GM18870 (cell line): ENCODE data around the gene RUNX1.

ENCODE experiments used
- ATAC-seq: cut with Tn5 transposase; IDR thresholded peaks from one replicate; pipeline ENCODE4 v1.9.1; 2021; ENCODE audit warnings: moderate library complexity; ENCODE audit not compliant: unreplicated experiment

The RUNX1 gene

DNA sequence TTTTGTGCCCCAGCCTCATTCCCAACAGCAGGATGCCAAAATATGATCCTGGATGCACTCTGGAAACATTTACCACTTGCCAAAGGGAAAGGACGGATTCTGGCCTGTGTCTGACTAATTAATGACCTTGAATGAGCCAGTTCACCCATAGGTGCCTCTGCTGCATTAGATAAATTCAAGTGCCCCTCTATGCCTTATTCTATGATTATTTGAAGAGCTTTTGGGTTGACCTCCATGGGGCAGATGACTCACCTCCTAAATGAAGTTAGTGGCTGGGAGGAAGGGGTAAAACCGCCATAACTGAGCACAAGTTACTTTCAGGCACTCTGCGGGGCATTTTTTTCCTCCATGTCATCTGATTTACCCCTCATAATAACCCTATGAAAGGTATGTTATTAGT lies 282.2 kb downstream of the RUNX1 start:
- no peak for ATAC-seq

DNA sequence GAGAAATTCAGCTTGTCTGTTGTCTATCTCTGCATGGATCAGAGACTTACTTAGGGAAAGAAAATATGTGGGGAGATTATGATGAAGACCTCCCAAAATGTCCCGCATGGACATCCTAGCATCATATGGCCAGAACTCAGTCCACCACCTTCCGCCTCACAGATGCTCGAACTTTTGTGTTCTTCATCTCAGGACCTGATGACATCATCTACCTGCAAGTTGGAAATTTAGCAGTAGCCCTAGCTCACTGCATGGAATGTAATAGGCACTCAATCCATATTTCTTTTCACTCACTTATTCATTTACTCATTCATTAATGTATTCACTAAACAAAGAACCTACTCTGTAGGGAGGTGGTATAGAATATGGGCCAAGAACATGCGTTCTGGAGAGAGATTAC lies 283.5 kb downstream of the RUNX1 start:
- ATAC-seq: no peak

DNA sequence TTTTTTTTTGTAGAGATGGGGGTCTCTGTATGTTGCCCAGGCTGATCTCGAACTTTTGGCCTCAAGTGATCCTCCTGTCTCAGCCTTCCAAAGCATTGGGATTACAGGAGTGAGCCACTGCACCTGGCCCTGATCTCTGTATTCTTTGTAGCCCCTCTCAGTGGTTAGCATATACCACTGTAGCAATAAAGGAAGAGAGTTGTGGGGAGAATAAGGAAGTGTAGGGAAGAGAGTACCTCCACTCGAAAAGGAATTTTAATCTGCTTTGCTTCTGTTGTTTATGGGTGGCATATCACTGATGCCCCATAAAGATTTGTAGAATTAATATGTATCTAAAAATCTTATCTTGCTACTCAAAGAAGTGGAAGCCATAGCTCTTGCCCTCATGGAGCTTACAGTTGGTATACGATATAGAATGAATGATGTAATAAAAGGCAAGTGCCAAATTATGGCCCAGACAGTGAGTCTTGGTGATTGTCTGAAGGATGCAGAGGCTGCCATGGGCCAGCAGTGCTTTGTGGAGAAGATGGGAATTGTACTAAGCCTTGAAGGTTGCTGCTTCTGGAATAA lies 284.3 kb downstream of the RUNX1 start:
- ATAC-seq: no peak

DNA sequence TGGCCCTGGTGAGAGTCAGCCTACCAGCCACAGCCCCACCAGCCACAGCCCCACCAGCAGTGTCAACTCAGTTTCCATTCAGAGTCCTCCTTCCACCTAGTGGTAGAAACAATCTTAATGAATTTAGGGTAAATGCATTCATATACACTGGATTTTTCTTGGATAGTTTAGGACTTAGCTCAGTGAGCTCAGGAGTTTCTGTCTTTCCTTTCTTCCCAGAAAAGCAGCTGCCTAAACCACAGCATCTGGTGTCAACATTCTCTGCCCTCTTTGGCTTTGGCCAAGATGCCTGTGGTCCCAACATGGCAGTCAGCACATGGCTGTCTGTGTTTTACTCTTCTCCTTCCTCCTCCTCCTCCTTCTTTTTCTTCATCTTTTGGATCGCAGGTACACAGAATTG lies 286.3 kb downstream of the RUNX1 start:
- ATAC-seq: no peak

DNA sequence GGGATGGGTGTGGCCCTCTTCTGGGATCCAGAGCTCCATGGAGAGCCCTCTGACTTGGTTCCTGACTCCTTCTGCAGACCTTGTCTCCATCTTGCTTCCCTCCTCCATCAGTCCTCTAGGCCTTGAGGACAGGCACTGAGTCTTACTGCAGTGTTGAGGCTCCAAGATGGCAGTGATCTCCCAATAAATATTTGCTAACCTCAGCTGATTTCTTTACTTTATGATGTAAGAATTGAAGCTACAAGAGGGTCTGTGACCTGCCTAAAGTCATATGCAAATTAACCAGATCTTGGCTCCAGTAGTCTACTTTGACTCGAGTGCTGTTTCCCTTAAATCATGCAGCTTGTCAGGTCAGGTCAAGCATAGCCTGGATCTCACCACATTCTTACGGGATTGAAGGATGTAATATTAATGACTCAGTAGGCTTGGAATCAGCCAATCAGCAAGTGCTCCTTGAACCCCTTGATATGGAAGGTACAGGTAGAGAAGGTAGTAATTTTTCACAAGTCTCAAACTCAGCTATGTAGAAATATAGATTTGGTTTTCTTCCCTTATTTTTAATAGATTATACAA lies 287.3 kb downstream of the RUNX1 start:
- no peak for ATAC-seq

DNA sequence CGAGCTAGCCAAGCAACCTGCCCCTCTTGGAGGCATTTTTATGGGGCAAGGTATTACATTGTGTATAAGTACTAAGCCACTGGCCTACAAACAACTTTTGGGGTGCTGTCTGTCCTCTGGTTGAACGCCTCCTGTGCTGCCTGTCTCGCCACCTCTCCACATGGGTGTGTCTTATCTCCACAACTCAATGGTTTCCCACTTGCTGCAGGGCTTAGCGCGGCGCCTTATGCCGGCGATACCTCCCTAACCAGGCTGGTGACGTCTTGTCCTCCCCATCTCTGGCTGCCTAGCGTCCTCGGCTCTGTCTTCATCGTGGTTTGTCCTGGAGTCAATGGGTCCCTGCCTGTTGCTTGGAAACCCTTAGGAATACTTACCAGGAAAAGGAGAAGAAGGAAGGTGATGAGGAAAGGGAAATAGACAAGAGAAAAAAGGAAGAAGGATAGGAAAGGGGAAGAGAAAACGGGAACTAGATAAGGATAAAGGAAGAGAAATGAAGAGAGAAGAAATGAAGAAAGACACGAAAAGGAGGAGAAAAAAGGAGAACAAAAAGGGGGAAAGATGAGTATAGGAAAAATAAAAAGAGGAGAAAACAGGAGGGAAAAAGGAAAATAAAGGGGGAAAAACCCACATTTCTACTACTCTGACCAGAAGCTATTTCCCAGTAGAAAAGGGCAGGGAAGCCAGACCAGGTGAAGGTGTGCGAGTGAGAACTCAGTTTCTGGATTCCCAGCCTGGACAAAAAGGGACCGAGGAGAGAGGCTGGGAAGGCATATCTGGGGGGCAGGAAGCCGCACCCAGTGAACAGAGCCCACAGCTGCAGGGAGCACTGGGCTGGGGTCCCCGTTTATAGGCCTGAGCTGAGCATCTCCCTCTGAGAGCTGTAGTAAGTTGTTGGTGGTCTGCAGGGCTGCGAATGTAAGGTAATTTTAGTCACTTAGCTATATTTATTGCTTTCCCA lies 294.1 kb downstream of the RUNX1 start:
- no peak for ATAC-seq

DNA sequence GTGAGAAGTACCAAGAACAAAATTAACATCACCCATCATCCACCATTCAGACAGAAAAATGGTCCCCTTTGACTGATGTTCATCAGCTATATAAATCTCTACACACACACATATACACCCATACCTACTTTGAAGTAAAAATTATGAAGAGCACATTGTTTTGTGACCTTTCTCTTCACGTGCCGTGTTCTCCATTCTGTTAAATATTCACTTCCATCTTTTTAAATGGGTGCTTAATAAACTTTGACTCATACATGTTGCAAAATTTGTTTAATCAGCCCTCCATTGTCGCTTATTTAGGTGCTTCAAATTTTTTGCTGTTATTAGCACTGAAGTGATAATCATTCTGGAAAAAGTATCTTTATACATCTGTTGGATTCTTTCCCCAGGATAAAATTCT lies 300.2 kb downstream of the RUNX1 start:
- no peak for ATAC-seq

DNA sequence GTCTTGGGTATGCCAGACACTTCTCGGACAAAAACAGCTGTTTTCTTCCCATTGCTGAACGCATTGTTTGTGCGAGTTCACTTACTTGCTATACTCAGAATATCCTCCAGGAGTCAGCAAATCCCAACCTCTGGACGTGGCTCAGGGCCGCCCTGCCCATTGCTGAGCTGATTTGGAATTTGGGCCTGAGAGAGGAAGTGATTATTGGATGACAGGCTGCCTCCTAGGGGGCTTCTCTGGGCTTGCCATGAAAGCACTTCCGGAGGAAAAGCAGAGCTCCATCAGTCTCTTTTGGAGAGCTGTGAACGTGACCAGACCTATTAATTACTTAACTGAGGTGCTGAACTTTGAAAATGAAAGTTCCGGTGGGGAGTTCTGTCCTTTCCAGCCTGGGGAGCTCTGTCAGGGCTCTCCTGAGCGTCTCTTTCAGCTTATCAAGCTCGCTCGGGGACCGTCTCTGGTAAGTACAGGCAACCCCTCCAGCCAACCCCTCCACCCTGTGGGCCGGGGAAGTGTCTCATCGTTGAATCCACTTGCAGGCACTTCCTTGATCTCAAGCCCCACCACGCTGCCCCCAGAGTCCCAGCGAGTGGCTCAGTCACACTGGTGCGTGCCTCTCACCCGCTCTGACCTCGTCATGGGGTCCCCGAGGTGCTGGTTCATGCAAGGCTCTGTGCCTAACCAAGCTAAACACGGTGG lies 303.4 kb downstream of the RUNX1 start:
- peak; percentile 72 for ATAC-seq

DNA sequence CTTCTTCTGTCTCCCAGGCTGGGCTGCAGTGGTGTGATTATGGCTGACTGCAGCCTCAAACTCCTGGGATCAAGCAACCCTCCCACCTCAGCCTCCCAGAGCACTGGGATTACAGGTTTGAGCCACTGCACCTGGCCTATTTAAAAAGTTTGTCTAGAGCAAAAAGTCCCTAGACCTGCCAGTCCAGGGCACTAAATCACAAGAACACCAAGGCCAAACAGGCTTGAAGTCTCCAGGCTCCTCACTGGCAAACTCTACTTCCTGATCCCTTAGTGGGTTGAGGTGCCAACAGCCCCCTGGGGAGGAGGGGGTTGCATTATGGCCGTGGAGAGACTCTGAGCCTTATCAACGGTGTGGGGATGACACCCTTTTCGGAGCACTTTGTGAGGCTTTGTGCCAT lies 304.3 kb downstream of the RUNX1 start:
- no peak for ATAC-seq

DNA sequence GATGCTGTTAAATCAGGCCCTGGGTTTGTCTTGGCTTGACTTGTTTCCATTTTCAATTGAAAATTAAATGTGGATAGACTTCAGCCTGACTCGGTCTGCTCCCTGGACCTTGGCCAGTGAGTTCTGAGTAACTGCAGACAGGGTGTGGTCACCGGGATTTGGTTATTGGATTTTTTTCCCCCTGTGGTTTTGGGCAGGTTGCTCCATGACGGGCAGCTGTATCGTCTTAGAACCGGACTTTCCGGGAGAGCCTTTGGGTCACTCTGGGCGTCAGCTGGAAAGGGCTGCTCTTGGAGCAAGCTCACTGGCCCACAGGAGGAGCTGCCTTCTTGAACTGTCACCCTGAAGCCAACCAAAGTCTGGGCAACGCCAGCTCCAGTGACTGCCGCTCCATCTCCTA lies 305.3 kb downstream of the RUNX1 start:
- ATAC-seq: no peak

DNA sequence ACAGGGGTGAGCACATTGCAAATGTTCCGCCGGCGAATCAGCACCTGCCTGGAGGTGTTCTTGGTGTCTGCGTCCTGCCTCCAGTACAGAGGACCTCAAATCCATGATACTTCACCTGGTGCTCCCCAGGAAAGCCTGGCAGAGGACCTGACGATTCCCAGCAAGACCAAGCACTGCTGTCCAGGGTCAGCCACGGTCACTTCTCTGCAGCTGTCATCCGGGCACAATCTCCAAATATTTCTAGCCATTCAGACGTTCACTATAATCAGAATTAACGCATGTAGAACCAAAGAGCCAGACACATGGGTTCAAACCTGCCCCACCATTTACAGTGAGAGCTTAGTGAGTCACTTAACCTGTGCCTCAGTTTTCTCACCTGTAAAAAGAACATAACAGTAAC lies 305.8 kb downstream of the RUNX1 start:
- no peak for ATAC-seq

DNA sequence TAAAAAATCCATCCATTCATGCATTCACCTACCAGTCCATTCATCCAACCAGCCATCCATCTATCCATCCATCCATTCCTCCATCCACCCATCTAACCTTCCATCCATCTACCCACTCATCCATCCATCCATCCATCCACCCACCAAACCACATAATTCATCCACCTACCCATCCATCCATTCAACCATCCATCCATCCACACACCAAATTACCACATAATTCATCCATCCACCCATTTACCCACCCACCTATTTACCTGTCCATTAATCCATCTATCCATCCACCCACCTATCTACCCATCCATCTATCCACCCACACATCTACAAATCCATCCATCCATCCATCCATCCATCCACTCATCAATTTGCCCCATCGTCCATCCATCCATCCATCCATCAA lies 308.9 kb downstream of the RUNX1 start:
- ATAC-seq: no peak
